HEK293T (cell line): ENCODE results near the gene EPHA2.

Experiments used
- CTCF ChIA-PET: fragments of 350-600 bp; formaldehyde crosslinking; extraction: SDS; loops from one replicate; lab custom pipeline; 2021; ENCODE audit warnings: antibody characterized with exemption, inconsistent platforms; lab: Yijun Ruan, JAX
- POLR2A ChIA-PET: fragments of 350-600 bp; formaldehyde crosslinking; extraction: SDS; loops from one replicate; lab custom pipeline; 2020; ENCODE audit warnings: antibody characterized with exemption, inconsistent platforms; lab: Yijun Ruan, JAX
- DNase-seq: peaks from one replicate; pipeline ENCODE4 v3.0.0; 2012; ENCODE audit warnings: mixed read lengths; ENCODE audit errors: extremely low spot score
- ARNT ChIP-seq: fragments of 450-650 bp; IDR thresholded peaks from 2 replicates; pipeline ENCODE4 v1.6.1; 2017; ENCODE audit warnings: mild to moderate bottlenecking
- BHLHE40 ChIP-seq: fragments of 450-650 bp; IDR thresholded peaks from 2 replicates; pipeline ENCODE4 v1.6.1; 2016; ENCODE audit warnings: mild to moderate bottlenecking, moderate library complexity, borderline replicate concordance
- CTBP1 ChIP-seq: fragments of 450-650 bp; IDR thresholded peaks from 2 replicates; pipeline ENCODE4 v1.6.1; 2016; ENCODE audit warnings: borderline replicate concordance
- ELF4 ChIP-seq: fragments of 450-650 bp; IDR thresholded peaks from 2 replicates; pipeline ENCODE4 v1.6.1; 2017; ENCODE audit warnings: antibody characterized with exemption
- FOXA1 ChIP-seq: fragments of 450-650 bp; IDR thresholded peaks from 2 replicates; pipeline ENCODE4 v1.6.1; 2016; ENCODE audit warnings: mild to moderate bottlenecking
- FOXK2 ChIP-seq: fragments of 450-650 bp; IDR thresholded peaks from 2 replicates; pipeline ENCODE4 v1.6.1; 2016; ENCODE audit warnings: mild to moderate bottlenecking
- FOXM1 ChIP-seq: fragments of 450-650 bp; IDR thresholded peaks from 2 replicates; pipeline ENCODE4 v1.6.1; 2017; ENCODE audit warnings: mild to moderate bottlenecking, borderline replicate concordance
- HDGF ChIP-seq: fragments of 450-650 bp; IDR thresholded peaks from 2 replicates; pipeline ENCODE4 v1.6.1; 2017; ENCODE audit warnings: antibody characterized with exemption, borderline replicate concordance
- L3MBTL2 ChIP-seq: fragments of 450-650 bp; conservative IDR thresholded peaks from 2 replicates; pipeline ENCODE4 v1.6.1; 2016; ENCODE audit warnings: mild to moderate bottlenecking
- LEF1 ChIP-seq: fragments of 450-650 bp; IDR thresholded peaks from 2 replicates; pipeline ENCODE4 v1.6.1; 2017; ENCODE audit warnings: mild to moderate bottlenecking, borderline replicate concordance
- NFRKB ChIP-seq: fragments of 450-650 bp; IDR thresholded peaks from 2 replicates; pipeline ENCODE4 v1.6.1; 2016; ENCODE audit warnings: mild to moderate bottlenecking, moderate library complexity
- PKNOX1 ChIP-seq: fragments of 450-650 bp; IDR thresholded peaks from 2 replicates; pipeline ENCODE4 v1.6.1; 2016
- SP1 ChIP-seq: fragments of 450-650 bp; IDR thresholded peaks from 2 replicates; pipeline ENCODE4 v1.6.1; 2017
- SUZ12 ChIP-seq: fragments of 450-650 bp; IDR thresholded peaks from 2 replicates; pipeline ENCODE4 v1.6.1; 2016; ENCODE audit warnings: mild to moderate bottlenecking
- TARDBP ChIP-seq: fragments of 450-650 bp; IDR thresholded peaks from 2 replicates; pipeline ENCODE4 v1.6.1; 2016
- ZNF384 ChIP-seq: fragments of 450-650 bp; IDR thresholded peaks from 2 replicates; pipeline ENCODE4 v1.6.1; 2016

The EPHA2 gene

DNA sequence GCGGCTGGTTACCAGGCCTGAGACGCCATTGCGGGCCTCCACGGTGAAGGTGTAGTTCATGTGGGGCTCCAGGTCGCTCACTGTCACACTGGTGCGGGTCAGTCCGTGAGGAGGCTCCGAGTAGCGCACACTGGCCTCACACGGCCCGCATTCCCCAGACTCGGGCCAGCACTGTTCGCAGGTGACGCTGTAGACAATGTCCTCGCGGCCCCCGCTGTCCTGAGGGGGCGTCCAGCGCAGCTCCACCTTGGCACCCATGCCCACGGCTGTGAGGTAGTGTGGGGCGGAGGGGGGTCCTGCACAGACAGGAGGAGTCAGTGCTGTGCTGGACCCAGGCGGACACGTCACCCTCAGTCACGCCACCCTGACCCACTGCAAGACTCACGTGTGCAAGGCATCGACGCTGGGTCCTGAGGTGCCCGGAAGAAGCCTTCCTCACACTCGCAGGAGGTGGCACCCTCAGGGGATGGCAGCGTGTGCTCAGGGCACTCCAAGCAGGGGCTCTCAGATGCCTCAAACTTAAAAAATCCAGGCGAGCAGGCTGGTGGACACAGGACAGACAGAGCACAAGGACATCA is 17.9 kb downstream of the EPHA2 start:
- ChIA-PET CTCF (no interaction called here), POLR2A (no interaction called here)
- TF ChIP-seq SP1 = no peak
- TF ChIP-seq ARNT = no peak
- no peak for TF ChIP-seq PKNOX1
- TF ChIP-seq FOXA1 = no peak
- TF ChIP-seq L3MBTL2 = no peak
- TF ChIP-seq ZNF384 = no peak
- TF ChIP-seq LEF1 = no peak
- TF ChIP-seq ELF4 = no peak
- TF ChIP-seq FOXK2 = no peak
- no peak for TF ChIP-seq TARDBP
- no peak for TF ChIP-seq NFRKB
- no peak for TF ChIP-seq CTBP1
- no peak for TF ChIP-seq FOXM1
- TF ChIP-seq HDGF = no peak
- TF ChIP-seq BHLHE40 = no peak
- DNase-seq = no peak

DNA sequence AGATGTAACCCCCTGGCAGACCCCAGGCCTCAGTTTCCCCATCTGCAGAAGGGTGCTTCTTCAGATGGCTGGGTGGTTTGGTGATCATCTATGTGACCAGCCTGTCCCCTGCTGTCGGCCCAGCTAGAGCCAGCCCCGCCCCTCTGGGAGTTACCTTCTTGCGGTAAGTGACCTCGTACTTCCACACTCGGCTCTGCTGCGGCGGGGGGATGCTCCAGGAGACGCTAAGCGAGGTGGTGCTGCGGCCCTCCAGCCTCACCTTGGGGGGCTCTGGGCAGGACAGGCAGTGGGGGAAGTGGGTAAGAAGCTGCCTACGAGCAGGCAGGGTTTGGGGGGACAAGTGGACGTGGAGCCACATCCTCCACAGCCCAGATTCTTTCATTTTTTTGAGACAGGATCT is 20.4 kb downstream of the EPHA2 start:
- POLR2A ChIA-PET = no interaction called here

DNA sequence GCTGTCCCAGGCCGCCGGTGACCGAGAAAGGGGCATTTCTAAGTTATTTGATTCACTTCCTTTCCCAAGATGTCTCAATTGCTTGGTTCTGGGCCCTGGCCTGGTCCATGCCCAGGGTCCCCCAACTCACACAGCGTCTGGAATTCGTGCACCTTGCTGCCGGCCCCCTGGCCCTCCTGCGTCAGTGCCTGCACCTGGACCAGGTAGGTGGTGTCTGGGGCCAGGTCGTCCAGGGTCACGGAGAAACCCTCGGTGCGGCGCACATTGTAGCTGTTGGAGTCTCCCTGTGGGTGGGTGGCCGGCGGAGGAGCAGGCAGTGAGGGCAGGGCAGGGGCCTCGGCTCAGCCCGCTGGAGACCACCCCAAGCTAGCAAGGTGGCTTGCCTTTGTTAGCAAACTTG is 21.0 kb downstream of the EPHA2 start:
- DNase-seq = no peak
- no peak for TF ChIP-seq PKNOX1
- no peak for TF ChIP-seq FOXM1
- TF ChIP-seq CTBP1 = no peak
- no peak for TF ChIP-seq ZNF384
- no peak for TF ChIP-seq L3MBTL2
- TF ChIP-seq BHLHE40 = no peak
- TF ChIP-seq HDGF = no peak
- TF ChIP-seq SUZ12 = no peak
- TF ChIP-seq FOXK2 = no peak
- TF ChIP-seq ELF4 = no peak
- no peak for TF ChIP-seq ARNT
- no peak for TF ChIP-seq SP1
- ChIA-PET CTCF (no interaction called here), POLR2A (no interaction called here)

More for the DNA sequence above, 20.4 kb downstream of the EPHA2 start:
- CTCF ChIA-PET = no interaction called here
- no peak for DNase-seq
- TF ChIP-seq NFRKB (no peak), L3MBTL2 (no peak), HDGF (no peak)

GRCh38 chr1:16134066-16134801 is 21.6 kb downstream of the EPHA2 start:
- ChIA-PET CTCF (no interaction called here), POLR2A (no interaction called here)
- DNase-seq = no peak
- no peak for TF ChIP-seq LEF1
- TF ChIP-seq TARDBP = no peak
- TF ChIP-seq L3MBTL2 = no peak
- TF ChIP-seq BHLHE40 = no peak
- TF ChIP-seq ARNT = no peak
- no peak for TF ChIP-seq NFRKB
- no peak for TF ChIP-seq PKNOX1
- no peak for TF ChIP-seq ZNF384
- TF ChIP-seq FOXM1 = no peak
- TF ChIP-seq FOXK2 = no peak
- no peak for TF ChIP-seq SUZ12

GRCh38 chr1:16133007-16133961 is 22.6 kb downstream of the EPHA2 start:
- ChIA-PET POLR2A (no interaction called here), CTCF (no interaction called here)
- TF ChIP-seq FOXM1 (no peak), BHLHE40 (no peak)
- DNase-seq = no peak

GRCh38 chr1:16132325-16132785 is 23.5 kb downstream of the EPHA2 start:
- CTCF ChIA-PET = no interaction called here
- POLR2A ChIA-PET = no interaction called here
- no peak for TF ChIP-seq FOXK2
- TF ChIP-seq ZNF384 = no peak
- TF ChIP-seq HDGF = no peak
- no peak for TF ChIP-seq NFRKB
- no peak for TF ChIP-seq L3MBTL2
- no peak for TF ChIP-seq SP1
- no peak for TF ChIP-seq SUZ12
- no peak for TF ChIP-seq FOXM1
- no peak for TF ChIP-seq LEF1
- no peak for TF ChIP-seq PKNOX1
- no peak for TF ChIP-seq ARNT
- TF ChIP-seq CTBP1 = no peak
- no peak for TF ChIP-seq BHLHE40
- no peak for TF ChIP-seq TARDBP
- DNase-seq = no peak
